HCT116 (cell line): Measurements from ENCODE around the gene RANBP10.
A peak's percentile ranks its signal among the peaks of the same experiment; 100 is the strongest.

ENCODE experiments used
- EGR1 ChIP-seq: IDR thresholded peaks from 2 replicates; pipeline ENCODE4 v1.6.1; 2012; ENCODE audit warnings: low read depth
- EZH2 ChIP-seq: fragments of 200-600 bp; sonication (generic); IDR thresholded peaks from 2 replicates; pipeline ENCODE4 v1.6.1; 2017; ENCODE audit warnings: antibody characterized with exemption, mixed run types
- EZH2phosphoT487 ChIP-seq: fragments of 200-600 bp; IDR thresholded peaks from 2 replicates; pipeline ENCODE4 v1.6.1; 2018; ENCODE audit warnings: antibody characterized with exemption, borderline replicate concordance
- POLR2A ChIP-seq: IDR thresholded peaks from 2 replicates; pipeline ENCODE4 v1.7.0; 2011; ENCODE audit warnings: borderline replicate concordance; ENCODE audit not compliant: insufficient read depth, insufficient read length; ENCODE audit errors: extremely low read depth
- POLR2AphosphoS5 ChIP-seq: IDR thresholded peaks from 2 replicates; pipeline ENCODE4 v1.6.1; 2011; ENCODE audit warnings: mild to moderate bottlenecking, low read depth, low read length, moderate library complexity
- TF ChIP-seq, protein P1 (sequence below), 3 experiments: fragments of 200-600 bp in 1 of 3; sonication (generic) in 1 of 3; IDR thresholded peaks in 2 of 3; conservative IDR thresholded peaks in 1 of 3; 2 replicates each; pipeline ENCODE4 v1.5.1; 2012 to 2017; ENCODE audit warnings: low read depth in 2 of 3, low read length in 2 of 3, antibody characterized with exemption in 1 of 3, borderline replicate concordance in 1 of 3, control low read depth in 1 of 3, mild to moderate bottlenecking in 1 of 3, mixed read lengths in 1 of 3, mixed run types in 1 of 3, moderate library complexity in 1 of 3; ENCODE audit not compliant: insufficient read depth in 1 of 3

DNA sequence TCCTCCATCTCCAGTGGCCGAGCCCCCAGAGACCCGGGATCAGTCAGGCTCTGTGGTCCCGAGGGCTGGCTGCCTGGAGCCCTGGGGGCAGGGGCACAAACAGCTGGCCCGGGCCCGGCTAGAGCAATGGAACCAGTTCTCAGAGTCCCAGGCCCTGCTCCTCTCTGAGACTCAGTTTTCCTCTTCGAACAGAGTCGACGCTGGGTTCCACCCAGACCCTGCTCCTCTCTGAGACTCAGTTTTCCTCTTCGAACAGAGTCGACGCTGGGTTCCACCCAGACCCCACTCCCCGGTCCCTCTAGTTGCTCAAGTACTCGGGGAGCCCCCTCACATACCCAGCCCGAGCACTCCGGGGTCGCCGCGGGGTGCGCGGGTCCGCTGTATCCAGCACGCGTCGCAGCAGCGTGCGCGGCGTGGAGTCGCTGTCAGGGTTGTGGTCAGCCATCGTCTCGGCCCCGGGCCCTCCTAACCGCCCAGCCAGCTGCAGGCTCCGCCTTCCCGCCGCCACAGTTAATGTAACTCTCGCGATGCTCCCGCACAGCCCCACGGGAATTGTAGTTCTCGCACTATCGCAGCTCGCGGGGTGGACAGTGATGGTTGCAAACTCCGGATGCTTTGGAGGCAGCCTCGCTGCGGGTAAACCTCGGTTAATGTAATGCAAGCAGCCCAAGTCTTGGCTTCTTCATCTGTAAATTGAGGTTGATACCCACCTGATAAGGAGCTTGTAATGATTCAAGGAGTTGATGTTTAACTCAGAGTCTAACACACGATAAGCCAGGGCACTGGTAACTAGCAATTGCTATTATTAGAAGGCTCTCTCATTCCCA, 27.3 kb upstream of the RANBP10 start:
- TF ChIP-seq POLR2A (peak; percentile 75), EZH2phosphoT487 (no peak), EGR1 (no peak), EZH2 (no peak), POLR2AphosphoS5 (peak; percentile 91)
- TF ChIP-seq, protein P1, sequence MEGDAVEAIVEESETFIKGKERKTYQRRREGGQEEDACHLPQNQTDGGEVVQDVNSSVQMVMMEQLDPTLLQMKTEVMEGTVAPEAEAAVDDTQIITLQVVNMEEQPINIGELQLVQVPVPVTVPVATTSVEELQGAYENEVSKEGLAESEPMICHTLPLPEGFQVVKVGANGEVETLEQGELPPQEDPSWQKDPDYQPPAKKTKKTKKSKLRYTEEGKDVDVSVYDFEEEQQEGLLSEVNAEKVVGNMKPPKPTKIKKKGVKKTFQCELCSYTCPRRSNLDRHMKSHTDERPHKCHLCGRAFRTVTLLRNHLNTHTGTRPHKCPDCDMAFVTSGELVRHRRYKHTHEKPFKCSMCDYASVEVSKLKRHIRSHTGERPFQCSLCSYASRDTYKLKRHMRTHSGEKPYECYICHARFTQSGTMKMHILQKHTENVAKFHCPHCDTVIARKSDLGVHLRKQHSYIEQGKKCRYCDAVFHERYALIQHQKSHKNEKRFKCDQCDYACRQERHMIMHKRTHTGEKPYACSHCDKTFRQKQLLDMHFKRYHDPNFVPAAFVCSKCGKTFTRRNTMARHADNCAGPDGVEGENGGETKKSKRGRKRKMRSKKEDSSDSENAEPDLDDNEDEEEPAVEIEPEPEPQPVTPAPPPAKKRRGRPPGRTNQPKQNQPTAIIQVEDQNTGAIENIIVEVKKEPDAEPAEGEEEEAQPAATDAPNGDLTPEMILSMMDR (IDR thresholded peaks at IDR 0.05 in 2 of 3, conservative IDR thresholded peaks at IDR 0.05 in 1 of 3; ENCODE audit: borderline replicate concordance in 1 of 3, insufficient read depth in 1 of 3, low read depth in 2 of 3, low read length in 2 of 3): no peak
